Esophagus squamous epithelium (tissue), 4 donors: Measurements from ENCODE around the gene KLHL29.

Experiments used
- CTCF ChIP-seq, 6 experiments: fragments of 450-650 bp in 4 of 6; fragments of 200-600 bp in 2 of 6; sonication (generic) in 2 of 6; IDR thresholded peaks; one replicate each; pipeline ENCODE4 v1.5.1; 2016 to 2019; ENCODE audit warnings: antibody characterized with exemption in 6 of 6, mild to moderate bottlenecking in 4 of 6, moderate library complexity in 4 of 6
- POLR2A ChIP-seq, 4 donors: fragments of 450-650 bp; IDR thresholded peaks; one replicate each; pipeline ENCODE4 v1.6.1; 2017; ENCODE audit warnings: antibody characterized with exemption in 4 of 4, mild to moderate bottlenecking in 4 of 4, moderate library complexity in 3 of 4

- TF ChIP-seq POLR2A (IDR thresholded peaks at IDR 0.05), result no peak
- no peak for TF ChIP-seq CTCF (IDR thresholded peaks at IDR 0.05)
Observed at GRCh38 chr2:23592898-23593751, 208.1 kb downstream of the KLHL29 start.
